NCI-H1417 (cell line): ENCODE measurements around the gene ZMYND10.

Source experiments
- DNase-seq, 3 experiments: peaks; one replicate each; lab custom pipeline; 2025; lab: John Stamatoyannopoulos, UW

The ZMYND10 gene

DNA sequence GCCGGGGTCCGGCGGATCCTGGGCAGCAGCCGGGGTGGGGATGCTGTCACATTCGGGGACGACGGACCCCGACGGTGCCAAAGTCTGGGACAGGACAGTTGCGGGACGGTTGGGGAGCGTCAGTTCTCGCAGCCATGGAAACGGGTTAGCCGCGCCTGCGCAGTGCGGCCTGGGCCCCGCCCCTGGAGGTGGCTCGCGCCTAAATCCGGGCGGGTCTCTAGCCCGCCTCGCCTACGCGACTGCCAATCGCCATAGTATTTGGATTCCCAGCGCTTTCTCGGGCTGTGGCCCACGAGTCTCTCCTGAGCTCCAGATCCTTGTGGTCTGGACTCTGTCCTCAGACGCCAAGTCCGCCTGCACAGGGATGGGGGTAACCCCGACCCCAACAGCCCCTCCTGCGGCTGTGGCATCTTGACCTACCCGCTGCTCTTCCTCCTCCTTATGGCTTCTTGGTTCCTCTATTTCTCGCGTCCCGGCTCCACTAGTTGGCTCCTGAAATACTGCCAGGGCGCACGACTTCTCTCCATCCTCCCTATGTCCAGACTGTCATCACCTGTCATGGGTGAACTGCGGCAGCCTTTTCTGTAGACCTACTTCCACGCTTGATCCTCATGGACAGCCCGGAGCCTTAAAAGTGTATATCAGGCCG is at the start of gene ZMYND10:
ZMYND10 (minus strand) TSS at position 147 of the 649 bp plus-strand sequence. CDS start 153 bp downstream, outside the sequence.
- peak; percentile 47 to 62 (median 55) for DNase-seq

DNA sequence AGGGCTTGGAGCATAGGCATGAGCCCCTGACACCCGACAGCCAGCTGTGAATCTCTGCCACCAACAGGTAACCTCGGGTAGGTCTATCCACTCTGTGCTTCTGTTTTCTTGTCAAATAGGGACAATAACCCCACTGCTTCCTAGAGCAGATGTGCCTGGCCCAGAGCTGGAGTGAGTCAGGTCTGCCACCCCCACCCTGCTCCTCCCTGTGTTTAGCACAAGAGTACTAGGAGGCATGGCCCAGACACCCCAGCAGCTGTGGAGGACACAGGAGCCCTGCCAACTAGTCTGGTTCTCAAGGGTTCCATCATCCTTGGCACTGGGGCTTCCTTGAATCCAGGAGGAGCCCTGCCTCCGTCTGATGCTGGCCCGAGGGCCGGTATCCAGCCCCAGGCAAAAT is 47.5 kb upstream of the ZMYND10 start:
- DNase-seq: no peak

DNA sequence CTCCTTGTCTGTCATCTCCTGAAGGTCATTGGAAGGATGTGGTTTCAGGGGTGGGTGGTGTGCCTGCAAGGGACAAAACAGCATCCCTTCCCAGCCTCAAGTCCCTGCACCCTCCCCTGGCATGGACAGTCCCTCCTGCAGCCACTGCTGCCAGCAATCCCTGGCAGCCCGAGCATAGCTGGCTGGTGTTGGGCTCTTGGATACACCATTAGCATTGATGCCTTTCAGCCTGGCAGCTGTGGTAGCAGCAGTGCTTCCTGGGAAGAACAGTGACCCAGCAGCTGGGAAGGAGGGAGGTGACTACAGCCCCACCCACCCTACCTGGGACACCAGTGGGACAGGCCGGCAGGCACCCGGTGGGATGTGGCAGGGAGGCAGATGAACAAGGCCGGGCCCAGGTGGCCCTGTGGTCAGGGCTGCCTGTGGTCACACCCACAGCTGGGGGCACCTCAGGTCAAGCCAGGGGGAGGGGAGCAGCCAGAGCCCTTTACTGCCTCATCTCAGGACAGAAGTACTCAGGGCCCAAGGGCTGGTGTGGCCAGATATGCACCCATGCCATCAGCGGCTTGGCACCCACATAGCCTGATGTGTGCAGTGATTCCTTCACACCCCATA is 46.7 kb upstream of the ZMYND10 start:
- DNase-seq: no peak

DNA sequence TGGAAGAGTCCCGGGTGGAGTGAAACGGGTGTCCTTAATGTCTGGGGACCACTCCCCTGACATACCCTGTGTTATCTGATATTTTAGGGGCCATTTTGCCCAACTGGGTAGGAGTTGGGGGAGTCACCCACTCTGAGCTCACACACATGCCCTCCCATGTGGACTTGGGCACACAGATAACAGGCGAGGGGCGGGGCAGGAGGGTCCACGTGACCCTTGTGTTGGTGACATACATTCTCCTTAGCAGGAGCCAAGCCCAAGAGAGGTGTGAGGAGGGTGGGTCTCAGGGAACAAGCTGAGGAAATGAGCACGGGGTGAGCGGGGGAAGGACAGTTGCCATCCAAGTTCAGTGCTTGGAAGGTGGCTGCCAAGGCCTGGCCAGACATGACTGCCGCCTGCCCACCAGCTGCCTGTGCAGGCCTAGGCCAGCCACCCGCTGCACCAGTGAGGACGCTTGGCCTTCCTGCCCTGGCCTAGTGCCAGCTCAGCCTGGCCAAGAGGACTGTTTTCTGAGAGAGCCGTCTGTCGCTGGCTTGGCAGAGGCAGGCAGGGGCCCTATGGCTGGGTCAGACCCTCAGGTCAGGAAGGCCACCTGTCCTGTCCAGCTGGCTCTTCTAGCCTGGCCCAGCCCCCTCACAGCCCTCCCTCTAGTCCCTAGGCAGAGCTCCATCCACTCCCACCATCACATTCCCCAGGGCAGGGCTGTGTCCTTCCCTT is 45.1 kb upstream of the ZMYND10 start:
- peak in 2 of 3 experiments; percentile 23 to 71 for DNase-seq

DNA sequence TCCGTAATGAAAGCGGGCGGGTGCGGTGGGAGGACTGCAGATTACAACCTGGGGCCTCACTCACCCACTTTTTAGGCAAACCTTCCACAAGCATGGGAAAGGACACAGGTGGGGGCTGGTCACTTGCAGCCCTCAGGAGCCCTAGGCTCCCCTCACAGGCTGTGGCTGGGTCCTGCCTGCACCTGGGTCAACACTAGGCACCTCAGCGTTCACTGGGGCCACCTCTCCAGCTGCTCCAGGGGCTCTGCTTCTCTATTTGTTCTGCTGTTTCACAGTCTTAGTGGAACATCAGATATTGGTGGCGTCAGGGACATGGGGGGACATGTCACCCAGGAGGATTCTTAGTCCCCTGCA is 43.9 kb upstream of the ZMYND10 start:
- no peak for DNase-seq

DNA sequence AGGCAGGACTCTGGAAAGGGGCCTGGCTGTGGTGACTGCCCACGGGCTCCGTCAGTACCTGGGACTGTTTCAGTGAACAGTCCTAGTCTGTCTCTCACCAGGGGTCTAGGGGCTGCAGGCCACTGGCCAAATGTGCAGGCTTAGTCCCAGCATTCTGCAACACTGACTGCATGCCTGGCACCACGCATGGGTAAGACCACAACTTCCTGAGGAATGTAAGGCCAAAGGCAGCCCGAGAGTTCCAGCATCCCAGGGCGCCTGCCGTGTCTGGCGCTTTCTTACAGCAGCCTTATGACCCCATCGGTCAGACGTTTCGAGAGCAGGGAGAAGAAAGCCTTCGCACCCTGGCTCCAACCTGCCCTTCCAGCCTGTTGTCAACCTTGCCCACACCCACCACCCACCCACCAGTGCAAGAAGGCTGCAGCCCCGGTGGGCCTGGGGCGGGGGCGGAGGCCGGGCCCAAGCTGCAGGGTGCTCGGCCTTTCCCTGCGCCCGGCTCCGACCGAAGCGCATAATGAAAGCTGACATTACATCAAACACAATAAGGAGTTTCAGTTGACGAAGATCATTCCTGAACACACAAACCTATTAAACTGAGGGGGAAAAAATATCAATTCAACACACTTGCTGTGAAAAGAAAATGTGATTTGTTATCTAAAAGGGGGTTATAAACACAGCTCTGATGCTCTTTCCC is 43.3 kb upstream of the ZMYND10 start:
- DNase-seq: no peak

DNA sequence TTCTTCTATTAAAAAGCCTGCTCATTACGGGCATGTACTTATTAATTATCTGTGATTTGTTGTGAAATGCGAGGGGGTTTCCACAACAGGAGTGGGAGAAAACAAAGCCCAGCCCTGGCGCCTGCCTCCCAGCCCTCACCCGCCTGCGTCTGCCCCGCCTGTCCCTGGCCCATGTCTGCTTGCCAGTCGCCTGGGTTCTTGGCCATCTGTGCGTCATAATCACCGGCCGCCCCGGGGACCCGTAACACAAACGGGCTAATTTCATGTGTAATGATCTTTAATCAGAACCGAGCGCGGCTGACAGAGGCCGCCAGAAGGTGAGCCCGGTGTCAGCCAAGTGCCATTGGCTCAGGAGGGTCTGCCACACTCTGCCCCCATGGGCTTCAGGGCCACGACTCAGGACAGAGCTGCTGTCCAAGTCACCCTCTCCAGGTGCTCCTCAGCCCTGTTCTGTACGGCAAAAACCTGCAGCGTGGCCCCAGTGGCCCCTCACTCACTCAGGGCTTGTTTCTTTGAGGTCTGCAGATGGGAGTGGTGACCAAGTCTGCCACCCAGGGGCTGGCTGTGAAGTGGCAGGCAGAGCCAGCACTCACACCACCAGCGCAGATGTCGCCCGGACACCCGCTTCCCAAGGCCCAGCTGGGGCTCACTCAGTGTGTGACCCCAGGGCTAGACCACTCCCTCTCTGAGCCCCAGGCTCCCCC is 42.6 kb upstream of the ZMYND10 start:
- peak in 2 of 3 experiments; percentile 51 to 69 for DNase-seq

DNA sequence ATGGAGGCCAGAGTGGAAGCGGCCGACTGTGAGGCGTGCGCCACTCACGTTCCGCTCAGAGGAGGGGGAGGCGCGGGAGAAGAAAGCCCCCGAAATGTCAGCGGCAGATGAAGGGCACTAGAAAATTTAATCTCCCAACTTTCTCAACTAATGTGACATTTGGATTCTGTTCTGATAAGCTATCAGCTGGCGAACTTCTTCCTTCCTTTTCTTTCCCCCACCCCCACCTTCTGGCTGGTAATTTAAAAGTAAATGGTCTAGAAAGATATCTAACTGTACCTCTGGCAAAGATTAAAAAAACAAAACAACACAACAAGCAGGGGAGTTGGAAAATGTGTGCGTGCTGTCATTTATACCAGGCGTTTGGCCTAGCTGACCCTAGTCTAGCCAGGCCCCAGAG is 40.2 kb upstream of the ZMYND10 start:
- no peak for DNase-seq

DNA sequence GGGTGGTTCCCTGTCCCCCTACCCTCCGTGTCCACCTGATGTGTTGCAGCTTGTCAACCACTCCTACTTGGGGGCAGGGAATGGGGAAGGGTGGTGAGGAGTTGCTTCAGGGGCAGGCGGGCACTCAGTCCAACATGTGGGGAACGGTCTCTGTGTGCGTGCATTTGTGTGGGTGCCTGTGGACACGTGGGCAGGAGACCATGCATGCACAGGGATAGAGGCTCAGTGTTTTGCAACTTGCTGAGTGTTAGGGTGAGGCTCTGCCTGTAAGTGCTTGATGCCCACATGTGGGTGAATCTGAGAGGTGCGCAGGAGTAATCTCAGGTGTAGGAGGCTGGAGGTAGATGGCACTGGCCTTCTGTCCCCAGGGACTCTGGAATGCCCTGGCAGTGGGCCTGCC is 38.2 kb upstream of the ZMYND10 start:
- DNase-seq: no peak

DNA sequence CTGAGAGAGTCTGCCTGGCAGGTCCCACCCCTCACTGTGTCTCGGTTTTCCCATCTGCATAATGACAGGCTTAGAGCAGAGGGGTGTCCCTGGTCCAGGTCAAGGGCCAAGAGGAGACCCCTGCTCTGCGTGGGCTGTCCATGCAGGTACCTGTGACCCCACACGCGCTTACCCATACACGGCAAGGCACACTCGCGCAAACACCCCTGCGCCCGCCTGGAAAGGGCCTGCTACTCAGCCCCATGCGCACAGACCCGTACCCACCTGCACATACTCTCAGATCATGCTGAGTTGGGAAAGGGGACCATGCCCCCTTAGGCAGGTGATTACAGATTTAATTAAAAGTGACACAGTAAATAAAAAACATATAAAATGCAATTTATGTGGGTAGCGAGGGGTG is 37.2 kb upstream of the ZMYND10 start:
- DNase-seq: peak in 2 of 3 experiments; percentile 7 to 13

DNA sequence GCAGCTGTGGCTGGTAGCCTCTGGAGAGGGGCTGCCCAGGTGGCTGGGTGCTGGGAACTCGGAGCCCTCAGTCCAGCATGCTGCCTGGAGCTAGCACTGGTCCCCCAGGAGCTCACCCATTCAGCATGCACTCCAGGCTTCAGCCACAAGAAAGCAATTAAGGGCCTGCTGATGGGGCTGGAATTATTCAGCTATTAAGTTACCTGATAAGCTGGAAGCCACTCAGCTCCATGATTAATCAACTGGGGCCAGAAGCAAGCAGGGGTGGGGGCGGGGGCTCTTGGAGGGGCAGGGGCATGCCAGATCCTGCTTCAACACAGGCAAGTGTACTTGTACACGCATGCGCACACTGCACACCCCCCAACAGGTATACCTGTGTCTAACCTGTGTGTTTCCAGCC is 35.9 kb upstream of the ZMYND10 start:
- DNase-seq: peak; percentile 6 to 88 (median 62)

DNA sequence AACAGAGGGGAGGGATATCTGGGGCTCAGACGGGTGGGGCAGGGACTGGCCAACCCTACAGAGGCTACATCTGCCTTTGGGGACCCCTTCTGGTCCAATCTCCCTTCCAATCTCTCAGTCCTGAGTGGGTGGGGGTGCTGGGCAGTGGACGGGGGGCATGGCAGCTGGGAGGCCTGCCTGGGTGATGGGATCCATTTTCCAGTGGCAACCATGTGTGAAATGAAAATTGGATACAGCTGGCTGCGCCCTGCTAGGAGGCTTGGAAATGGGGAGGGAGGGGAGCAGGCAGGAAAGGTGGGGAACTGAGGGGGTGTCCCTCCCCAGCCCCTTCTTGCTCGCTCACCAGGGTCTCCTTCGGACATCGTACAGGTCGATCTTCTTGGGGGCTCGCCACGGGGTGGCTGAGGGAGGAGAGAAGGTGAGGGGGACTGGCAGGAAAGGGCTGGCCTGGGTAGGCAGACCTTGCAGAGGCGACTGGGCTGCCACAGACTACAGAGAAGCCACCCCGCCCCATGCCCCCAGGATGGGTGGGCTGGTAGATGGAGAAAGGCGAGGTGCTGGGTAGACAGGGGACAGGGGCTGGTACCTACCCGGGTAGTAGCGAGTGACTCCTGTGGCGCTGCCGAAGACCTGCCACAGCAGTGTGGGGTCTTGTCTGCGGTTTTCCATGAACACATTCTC is 35.0 kb upstream of the ZMYND10 start:
- no peak for DNase-seq

DNA sequence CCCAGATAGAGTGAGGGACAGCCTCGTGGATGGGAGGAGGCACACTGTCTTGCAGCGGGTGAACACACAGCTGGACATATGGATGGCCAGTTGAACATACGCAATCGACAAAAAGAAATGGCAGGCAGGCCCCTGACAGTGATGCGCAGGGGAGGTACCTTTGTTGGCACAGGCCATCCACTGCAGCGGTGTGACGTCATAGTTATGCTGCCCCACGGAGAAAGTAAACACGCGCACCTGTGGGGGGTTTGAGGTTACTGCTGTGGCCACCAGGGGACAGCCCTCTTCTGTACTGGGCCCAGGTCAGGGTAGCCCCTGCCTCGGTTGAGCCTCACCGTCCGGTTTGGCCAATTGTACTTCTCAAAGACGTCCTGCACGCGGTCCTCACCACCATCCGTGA is 33.2 kb upstream of the ZMYND10 start:
- peak in 1 of 3 experiments; percentile 18 for DNase-seq

DNA sequence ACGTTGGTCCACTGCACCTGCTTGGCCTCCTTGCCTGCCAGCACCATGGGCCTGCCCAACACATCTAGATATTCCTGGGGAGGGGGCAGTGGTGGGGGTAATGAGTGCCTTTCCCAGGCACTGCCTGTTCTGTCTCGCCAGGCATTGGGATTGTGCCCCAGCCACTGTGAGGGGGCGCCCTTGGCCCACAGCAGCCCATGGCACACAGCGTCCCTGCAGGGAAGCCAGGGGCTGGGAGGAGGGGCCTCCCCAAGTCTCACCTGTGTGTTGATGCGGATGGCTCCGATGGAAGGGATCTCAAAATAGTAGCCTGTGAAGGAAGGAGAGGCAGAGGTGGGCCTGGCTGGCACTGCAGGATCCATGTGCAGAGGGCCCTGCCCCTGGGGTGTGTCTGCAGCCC is 32.5 kb upstream of the ZMYND10 start:
- DNase-seq: no peak

DNA sequence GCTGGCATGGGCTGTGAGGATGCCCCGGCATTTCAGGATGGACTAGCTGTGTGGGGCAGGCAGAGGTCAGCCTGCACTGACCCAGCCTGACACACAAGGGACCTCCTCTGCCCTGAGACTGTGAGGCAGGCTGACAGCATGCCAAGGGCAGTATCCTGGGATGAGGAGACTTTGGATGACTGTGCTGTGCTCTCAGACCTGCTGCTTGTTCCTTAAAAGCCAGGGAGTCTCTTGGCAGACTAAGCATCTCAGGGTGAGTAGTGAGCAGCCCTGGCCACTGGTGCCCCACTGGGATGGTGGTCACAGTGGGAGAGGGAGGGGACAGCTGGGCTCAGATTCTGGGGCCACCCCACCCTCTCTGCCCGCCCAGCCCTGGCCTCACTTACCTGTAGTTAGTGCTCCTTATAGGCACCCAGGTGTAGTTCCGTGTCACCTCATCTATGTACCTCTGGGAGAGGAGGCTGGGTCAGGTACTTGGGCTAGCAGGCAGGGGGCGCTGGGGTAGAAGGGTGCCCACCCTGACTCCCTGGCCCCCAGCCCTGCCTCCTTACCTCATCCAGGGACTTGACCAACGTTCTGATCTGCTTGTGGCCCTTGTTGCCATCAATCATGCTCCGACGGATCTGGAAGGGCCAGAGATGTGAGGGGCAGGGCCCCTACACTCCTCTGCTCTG is 29.9 kb upstream of the ZMYND10 start:
- no peak for DNase-seq

DNA sequence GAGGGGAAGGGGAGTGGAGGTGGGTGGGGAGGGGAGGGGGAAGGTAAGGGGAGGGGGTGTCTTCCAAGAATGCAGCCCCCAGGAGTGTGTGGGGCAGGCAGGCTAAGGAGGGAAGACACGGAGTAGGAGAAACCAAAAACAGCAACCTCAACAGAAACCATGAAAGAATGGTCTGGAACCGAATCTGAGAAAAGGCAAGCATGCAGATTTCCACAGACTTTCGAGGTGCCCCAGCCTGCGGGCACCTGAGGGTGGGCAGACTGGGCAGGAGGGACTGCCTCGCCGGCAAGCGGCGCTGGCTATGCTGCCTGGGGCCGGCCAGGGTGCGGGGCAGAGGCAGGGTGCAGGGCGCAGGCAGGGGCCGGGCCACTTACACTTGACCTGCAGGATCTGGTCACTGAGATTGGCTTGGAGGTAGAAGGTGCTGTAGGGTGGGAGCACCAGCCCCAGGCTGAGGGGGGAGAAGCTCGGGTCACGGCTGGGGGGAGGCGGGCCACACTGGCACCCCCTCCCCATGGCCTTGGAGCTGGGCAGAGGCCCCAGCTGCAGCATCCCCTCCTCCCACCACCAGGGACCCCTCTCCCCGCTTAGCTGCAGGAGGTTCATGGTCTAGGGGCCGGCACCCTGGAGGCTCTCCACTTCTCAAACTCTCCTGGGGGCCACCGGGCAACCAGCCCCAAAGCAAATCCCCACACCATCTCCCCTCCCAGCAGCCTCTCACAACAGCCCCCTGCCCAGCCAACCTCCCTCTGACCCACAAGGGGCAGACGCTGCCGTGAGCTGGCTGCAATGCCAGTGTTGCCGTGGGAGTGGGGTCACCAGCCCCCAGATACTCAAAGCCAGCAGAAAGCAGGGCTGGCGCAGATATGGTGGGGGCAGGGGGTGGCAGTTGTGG is 29.1 kb upstream of the ZMYND10 start:
- no peak for DNase-seq

DNA sequence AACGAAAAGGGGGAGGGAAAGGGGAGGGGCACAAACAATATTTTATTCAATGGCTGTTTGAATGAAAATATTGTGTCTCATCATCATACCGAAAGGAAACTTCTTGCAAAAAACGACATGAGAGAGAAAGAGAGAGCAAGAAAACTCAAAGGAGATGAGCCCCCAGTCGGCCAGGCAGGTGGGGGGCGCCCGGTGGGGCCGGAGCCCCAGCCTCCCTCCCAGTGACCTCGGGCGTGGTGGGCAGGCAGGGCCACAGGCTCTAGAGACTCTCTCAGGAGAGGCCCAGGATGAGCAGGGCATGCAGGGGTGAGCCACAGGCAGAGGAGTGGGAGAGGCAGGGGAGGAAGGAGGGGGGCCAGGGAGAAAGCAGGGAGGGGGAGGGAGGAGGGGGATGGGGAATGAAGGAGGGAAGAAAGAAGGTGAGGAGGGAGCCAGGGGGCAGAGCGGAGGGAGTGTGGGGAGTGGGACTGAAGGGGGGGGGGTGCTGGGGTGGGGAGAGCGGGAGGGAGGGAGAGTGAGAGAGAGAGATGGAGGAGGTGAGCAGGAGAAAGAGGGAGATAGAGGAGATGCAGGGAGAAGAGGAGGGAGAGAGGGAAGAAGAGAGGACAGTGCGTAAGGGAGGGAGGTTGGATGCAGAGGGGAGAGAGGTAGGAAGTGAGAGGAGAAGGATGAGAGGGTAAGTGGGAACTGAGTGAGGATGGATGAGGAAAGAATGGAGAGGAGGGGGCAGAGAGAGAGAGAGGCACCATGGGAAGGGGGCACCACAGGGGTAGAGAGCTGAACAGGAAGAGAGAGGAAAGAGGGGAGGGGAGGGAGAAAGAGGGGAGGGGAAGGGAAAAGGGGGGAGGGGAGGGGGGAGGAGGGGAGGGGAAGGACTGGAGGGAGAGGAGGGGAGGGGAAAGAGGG is 27.9 kb upstream of the ZMYND10 start:
- DNase-seq: peak in 1 of 3 experiments; percentile 11

DNA sequence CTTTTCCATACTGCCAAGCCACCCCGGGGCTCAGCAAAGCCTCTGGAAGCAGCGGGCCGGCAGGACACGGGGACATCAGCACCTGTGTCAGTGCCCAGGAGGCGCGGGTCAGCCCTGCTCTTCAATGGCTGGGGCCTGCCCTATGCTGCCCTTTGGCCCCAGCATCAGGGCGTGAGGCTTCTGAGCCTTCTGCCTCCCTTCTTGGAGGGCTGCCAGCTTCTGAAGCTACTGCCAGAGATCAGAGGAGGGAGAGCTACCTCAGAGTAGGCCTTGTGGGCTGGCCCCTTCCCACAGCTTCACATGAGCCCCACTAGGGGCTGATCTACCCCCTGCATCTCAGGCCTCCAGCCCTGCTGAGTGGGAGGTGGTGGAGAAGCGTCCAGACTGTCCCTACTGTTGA is 26.8 kb upstream of the ZMYND10 start:
- DNase-seq: peak in 1 of 3 experiments; percentile 33
